DOHH2 (cell line): ENCODE measurements around the gene EGFL8.

Experiments used
- H3F3A ChIP-seq: fragments of 200-600 bp; sonication (generic), shearing (Covaris generic); 2 replicates; pipeline ENCODE4 v1.6.0; 2016; ENCODE audit warnings: antibody characterized with exemption, mild to moderate bottlenecking; ENCODE audit not compliant: control insufficient read depth, insufficient read depth
- H3K27ac ChIP-seq: fragments of 200-600 bp; sonication (generic); 2 replicates; pipeline ENCODE4 v1.5.1; 2014; ENCODE audit warnings: low read depth, mild to moderate bottlenecking, low read length, moderate library complexity
- H3K27me3 ChIP-seq: fragments of 200-600 bp; sonication (generic); 2 replicates; pipeline ENCODE4 v1.6.1; 2014; ENCODE audit warnings: mild to moderate bottlenecking, low read length, mixed read lengths; ENCODE audit not compliant: control insufficient read depth
- H3K36me3 ChIP-seq: fragments of 200-600 bp; sonication (generic); 2 replicates; pipeline ENCODE4 v1.6.1; 2014; ENCODE audit warnings: mild to moderate bottlenecking, low read length, moderate library complexity, mixed read lengths; ENCODE audit not compliant: control insufficient read depth
- H3K4me1 ChIP-seq: fragments of 200-600 bp; sonication (generic); 2 replicates; pipeline ENCODE4 v1.6.1; 2014; ENCODE audit warnings: mild to moderate bottlenecking, low read length, mixed read lengths; ENCODE audit not compliant: control insufficient read depth
- H3K4me2 ChIP-seq: fragments of 200-600 bp; sonication (generic); 2 replicates; pipeline ENCODE4 v1.6.0; 2014; ENCODE audit warnings: mild to moderate bottlenecking, low read length, moderate library complexity
- H3K4me3 ChIP-seq: fragments of 200-600 bp; sonication (generic); 2 replicates; pipeline ENCODE4 v1.5.1; 2014; ENCODE audit warnings: mild to moderate bottlenecking, low read length, mixed read lengths
- H3K79me2 ChIP-seq: fragments of 200-600 bp; sonication (generic); 2 replicates; pipeline ENCODE4 v1.6.1; 2014; ENCODE audit warnings: mild to moderate bottlenecking, low read length, mixed read lengths; ENCODE audit not compliant: control insufficient read depth
- H3K9me2 ChIP-seq: fragments of 200-600 bp; sonication (generic); replicated peaks from 2 replicates; pipeline ENCODE4 v1.6.1; 2014; ENCODE audit warnings: mild to moderate bottlenecking, low read length, mixed read lengths; ENCODE audit not compliant: control insufficient read depth
- H3K9me3 ChIP-seq: fragments of 200-600 bp; sonication (generic); 2 replicates; pipeline ENCODE4 v1.6.1; 2014; ENCODE audit warnings: antibody characterized with exemption, low read length, mixed read lengths; ENCODE audit not compliant: control insufficient read depth, insufficient read depth
- H4K20me1 ChIP-seq: fragments of 200-600 bp; sonication (generic); 2 replicates; pipeline ENCODE4 v1.6.0; 2014; ENCODE audit warnings: low read depth, mild to moderate bottlenecking, antibody characterized with exemption, low read length, moderate library complexity; ENCODE audit not compliant: control insufficient read depth, insufficient read depth
- EZH2phosphoT487 ChIP-seq: fragments of 200-600 bp; sonication (generic); IDR thresholded peaks from 2 replicates; pipeline ENCODE4 v1.6.1; 2017; ENCODE audit warnings: borderline replicate concordance, mild to moderate bottlenecking, antibody characterized with exemption, low read length, moderate library complexity, mixed read lengths
- TF ChIP-seq, protein P1 (sequence below): fragments of 200-600 bp; sonication (generic); IDR thresholded peaks from one replicate; pipeline ENCODE4 v1.5.1; 2014; ENCODE audit warnings: antibody characterized with exemption, mild to moderate bottlenecking, low read depth, low read length; ENCODE audit not compliant: poor library complexity, severe bottlenecking

EGFL8 gene

DNA sequence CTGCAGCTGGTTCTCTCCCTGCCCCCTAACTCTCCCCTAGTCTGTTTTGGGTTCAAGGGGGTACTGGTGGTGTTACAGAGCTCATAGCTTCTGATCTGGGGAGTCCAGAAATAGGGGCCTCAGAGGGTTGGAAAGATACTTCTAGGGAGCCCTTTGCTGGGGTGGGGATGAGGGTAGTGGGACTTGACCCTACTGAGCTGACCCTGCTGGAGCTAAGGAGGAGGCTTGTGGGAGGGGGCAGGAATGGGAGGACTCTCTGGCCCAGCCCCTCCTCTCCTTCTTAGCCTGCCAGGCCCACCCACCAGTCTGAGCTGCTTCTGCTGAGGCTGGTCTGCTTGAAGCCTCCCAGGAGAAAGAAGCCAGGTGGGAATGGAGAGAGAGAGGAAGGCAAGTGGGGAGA is at the start of gene EGFL8:
TSS of gene EGFL8 (plus strand) at position 301 of the 400 bp plus-strand sequence. CDS start 1,571 bp downstream, outside the sequence.
- TF ChIP-seq EZH2phosphoT487 = no peak
- TF ChIP-seq, protein P1, sequence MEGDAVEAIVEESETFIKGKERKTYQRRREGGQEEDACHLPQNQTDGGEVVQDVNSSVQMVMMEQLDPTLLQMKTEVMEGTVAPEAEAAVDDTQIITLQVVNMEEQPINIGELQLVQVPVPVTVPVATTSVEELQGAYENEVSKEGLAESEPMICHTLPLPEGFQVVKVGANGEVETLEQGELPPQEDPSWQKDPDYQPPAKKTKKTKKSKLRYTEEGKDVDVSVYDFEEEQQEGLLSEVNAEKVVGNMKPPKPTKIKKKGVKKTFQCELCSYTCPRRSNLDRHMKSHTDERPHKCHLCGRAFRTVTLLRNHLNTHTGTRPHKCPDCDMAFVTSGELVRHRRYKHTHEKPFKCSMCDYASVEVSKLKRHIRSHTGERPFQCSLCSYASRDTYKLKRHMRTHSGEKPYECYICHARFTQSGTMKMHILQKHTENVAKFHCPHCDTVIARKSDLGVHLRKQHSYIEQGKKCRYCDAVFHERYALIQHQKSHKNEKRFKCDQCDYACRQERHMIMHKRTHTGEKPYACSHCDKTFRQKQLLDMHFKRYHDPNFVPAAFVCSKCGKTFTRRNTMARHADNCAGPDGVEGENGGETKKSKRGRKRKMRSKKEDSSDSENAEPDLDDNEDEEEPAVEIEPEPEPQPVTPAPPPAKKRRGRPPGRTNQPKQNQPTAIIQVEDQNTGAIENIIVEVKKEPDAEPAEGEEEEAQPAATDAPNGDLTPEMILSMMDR = no peak
- Histone ChIP-seq H4K20me1 (no peaks in the 10 kb centered on the region), H3K27me3 (no peaks in the 10 kb centered on the region), H3K36me3 (peaks cover 32% of the 10 kb centered on the region), H3K79me2 (no peaks in the 10 kb centered on the region), H3K9me3 (no peaks in the 10 kb centered on the region), H3K4me3 (no peak within 1 kb of the TSS), H3K4me1 (peaks cover 10% of the 10 kb centered on the region), H3K27ac (no peak within 1 kb of the TSS), H3K4me2 (no peak within 1 kb of the TSS), H3K9me2 (no peaks in the 10 kb centered on the region), H3F3A (no peaks in the 10 kb centered on the region)

DNA sequence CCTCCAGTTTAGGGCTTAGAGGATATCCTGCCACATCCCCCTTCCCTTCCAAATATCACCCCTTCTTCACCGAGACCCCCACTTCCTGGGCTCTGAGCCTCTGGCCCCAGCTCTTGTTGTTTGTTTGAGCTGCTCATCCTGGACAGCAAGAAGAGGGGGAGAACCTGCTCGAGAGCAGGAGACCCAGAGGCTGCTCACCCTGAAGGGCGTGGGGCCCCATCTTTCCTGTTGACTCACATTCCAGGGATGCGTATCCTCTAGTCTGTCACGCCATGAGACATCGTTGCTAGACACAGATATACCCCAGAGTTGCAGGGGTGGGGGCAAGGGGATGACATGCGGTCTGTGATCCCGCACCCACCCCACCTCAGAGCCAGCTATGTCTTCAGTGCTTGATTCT is 49.6 kb upstream of the EGFL8 start:
- Histone ChIP-seq H3F3A (peaks cover 4% of the 10 kb centered on the region; the same call in 1 of the 2 replicates), H3K4me1 (peaks cover 7% of the 10 kb centered on the region), H3K9me2 (no peaks in the 10 kb centered on the region), H3K36me3 (peaks cover 43% of the 10 kb centered on the region), H3K79me2 (no peaks in the 10 kb centered on the region), H4K20me1 (0 out of 2 replicates have a peak, but pooled peaks cover 2% of the 10 kb centered on the region), H3K27me3 (peaks cover 2% of the 10 kb centered on the region), H3K4me3 (no peak overlapping the region), H3K9me3 (no peaks in the 10 kb centered on the region), H3K27ac (no peak overlapping the region), H3K4me2 (no peak overlapping the region)
- TF ChIP-seq, protein P1 = no peak
- TF ChIP-seq EZH2phosphoT487 = no peak

DNA sequence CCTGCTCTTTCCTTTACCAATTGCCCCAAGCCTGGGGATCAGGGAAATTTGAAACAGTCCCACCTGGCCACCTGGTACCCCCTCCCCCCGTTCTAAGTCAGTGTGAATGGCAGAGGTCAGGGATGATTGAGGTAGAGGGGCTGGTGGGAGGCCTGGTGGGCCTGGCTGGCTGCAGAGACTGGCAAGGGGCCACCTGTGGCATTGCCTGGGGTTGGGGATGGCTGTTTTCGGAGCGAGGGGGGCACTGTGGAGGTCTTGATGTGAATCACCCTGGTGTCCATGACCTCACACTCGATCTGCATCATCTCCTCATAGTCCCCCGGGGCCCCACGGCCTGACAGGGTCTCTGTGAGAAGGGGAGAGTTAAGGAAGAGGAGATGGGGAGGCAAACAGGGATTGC is 48.8 kb upstream of the EGFL8 start:
- peaks cover 7% of the 10 kb centered on the region for H3K4me1 ChIP-seq
- H3K9me3 ChIP-seq = no peaks in the 10 kb centered on the region
- 0 out of 2 replicates have a peak, but pooled peaks cover 3% of the 10 kb centered on the region for H4K20me1 ChIP-seq
- no peaks in the 10 kb centered on the region for H3K27me3 ChIP-seq
- H3K4me3 ChIP-seq = no peak overlapping the region
- TF ChIP-seq, protein P1 = no peak
- H3F3A ChIP-seq = peaks cover 4% of the 10 kb centered on the region; the same call in 1 of the 2 replicates
- H3K36me3 ChIP-seq = peaks cover 46% of the 10 kb centered on the region
- H3K27ac ChIP-seq = no peak overlapping the region
- H3K9me2 ChIP-seq = no peaks in the 10 kb centered on the region
- H3K79me2 ChIP-seq = no peaks in the 10 kb centered on the region
- H3K4me2 ChIP-seq = no peak overlapping the region
